HL-60/S4 (cell line): ENCODE measurements around the gene NF1.
"Not testable (repeated sequence)": the region's sequence is repeated elsewhere in the genome, so short reads cannot be mapped to it uniquely, and the experiment has no call there.

Experiments used
- in situ Hi-C: fragments of 300-500 bp; cut with MboI; formaldehyde crosslinking; loops from 2 replicates; pipeline ENCODE4 v1.14.3; 2022; ENCODE audit warnings: low sequenced_read_pairs

The NF1 gene

GRCh38 chr17:31251105-31251969 is 156.6 kb downstream of the NF1 start:
- in situ Hi-C loops: no loop called here

GRCh38 chr17:31251970-31252328 is 157.2 kb downstream of the NF1 start:
- in situ Hi-C loops: no loop called here

- in situ Hi-C loops: no loop called here
Observed at GRCh38 chr17:31252741-31253140, 158.0 kb downstream of the NF1 start.

- in situ Hi-C loops: no loop called here
Observed at GRCh38 chr17:31254654-31255053, 159.9 kb downstream of the NF1 start.

GRCh38 chr17:31256936-31257335 is 162.2 kb downstream of the NF1 start:
- in situ Hi-C loops: no loop called here

- in situ Hi-C loops: no loop called here
Observed at GRCh38 chr17:31260151-31260550, 165.4 kb downstream of the NF1 start.

GRCh38 chr17:31261601-31262000 is 166.8 kb downstream of the NF1 start:
- in situ Hi-C loops: no loop called here

GRCh38 chr17:31262923-31263322 is 168.1 kb downstream of the NF1 start:
- in situ Hi-C loops: not testable (repeated sequence)

GRCh38 chr17:31266042-31266441 is 171.3 kb downstream of the NF1 start:
- in situ Hi-C loops: no loop called here

GRCh38 chr17:31269036-31269577 is 174.3 kb downstream of the NF1 start:
- in situ Hi-C loops: no loop called here

- in situ Hi-C loops: no loop called here
Observed at GRCh38 chr17:31269578-31269983, 174.8 kb downstream of the NF1 start.

GRCh38 chr17:31272236-31272635 is 177.5 kb downstream of the NF1 start:
- in situ Hi-C loops: no loop called here

- in situ Hi-C loops: no loop called here
Observed at GRCh38 chr17:31272803-31273202, 178.0 kb downstream of the NF1 start.

- in situ Hi-C loops: no loop called here
Observed at GRCh38 chr17:31273516-31273915, 178.7 kb downstream of the NF1 start.

GRCh38 chr17:31274252-31274651 is 179.5 kb downstream of the NF1 start:
- in situ Hi-C loops: no loop called here

- in situ Hi-C loops: no loop called here
Observed at GRCh38 chr17:31275116-31275515, 180.3 kb downstream of the NF1 start.

GRCh38 chr17:31279401-31279800 is 184.6 kb downstream of the NF1 start:
- in situ Hi-C loops: no loop called here

GRCh38 chr17:31281061-31281460 is 186.3 kb downstream of the NF1 start:
- in situ Hi-C loops: no loop called here

- in situ Hi-C loops: no loop called here
Observed at GRCh38 chr17:31283841-31284240, 189.1 kb downstream of the NF1 start.

- in situ Hi-C loops: no loop called here
Observed at GRCh38 chr17:31286587-31286986, 191.8 kb downstream of the NF1 start.

GRCh38 chr17:31287932-31288331 is 193.2 kb downstream of the NF1 start:
- in situ Hi-C loops: not testable (repeated sequence)

GRCh38 chr17:31289790-31290189 is 195.0 kb downstream of the NF1 start:
- in situ Hi-C loops: no loop called here

- in situ Hi-C loops: no loop called here
Observed at GRCh38 chr17:31291820-31292219, 197.0 kb downstream of the NF1 start.
